Liver (tissue), 9 donors: Measurements from ENCODE around the gene BRD9. TPM values are rescaled to one million over a fixed set of nuclear protein-coding genes. Genes with fewer than 3 reads are reported as not detected.

Experiments used
- DNase-seq: peaks from one replicate; pipeline ENCODE4 v3.0.0-alpha.2; 2017; ENCODE audit warnings: low spot score
- H3K27ac ChIP-seq, 2 donors: one replicate each; pipeline ENCODE4 v1.7.0; 2013; ENCODE audit warnings: inconsistent platforms in 2 of 2, low read length in 2 of 2, control low read depth in 1 of 2, low read depth in 1 of 2, mild to moderate bottlenecking in 1 of 2
- H3K27me3 ChIP-seq, 4 donors: one replicate each; pipeline versions ENCODE4 v1.6.1 to v1.7.0; 2013; ENCODE audit warnings: low read length in 3 of 4, inconsistent platforms in 1 of 4, mild to moderate bottlenecking in 1 of 4, moderate library complexity in 1 of 4; ENCODE audit not compliant: control insufficient read depth in 4 of 4, insufficient read depth in 4 of 4
- H3K36me3 ChIP-seq, 4 donors: one replicate each; pipeline versions ENCODE4 v1.6.1 to v1.7.0; 2013; ENCODE audit warnings: low read length in 3 of 4, mild to moderate bottlenecking in 3 of 4, low read depth in 1 of 4, moderate library complexity in 1 of 4; ENCODE audit not compliant: control insufficient read depth in 4 of 4, insufficient read depth in 3 of 4
- H3K4me1 ChIP-seq, 4 donors: one replicate each; pipeline versions ENCODE4 v1.6.1 to v1.7.0; 2013; ENCODE audit warnings: low read length in 3 of 4, mild to moderate bottlenecking in 3 of 4, moderate library complexity in 1 of 4; ENCODE audit not compliant: control insufficient read depth in 4 of 4, insufficient read depth in 4 of 4
- H3K4me3 ChIP-seq, 3 donors: one replicate each; pipeline versions ENCODE4 v1.6.1 to v1.7.0; 2013; ENCODE audit warnings: low read length in 3 of 3, control low read depth in 1 of 3, low read depth in 1 of 3, mild to moderate bottlenecking in 1 of 3
- H3K9ac ChIP-seq, 2 donors: one replicate each; pipeline ENCODE4 v1.7.0; 2013; ENCODE audit warnings: low read length in 2 of 2, mild to moderate bottlenecking in 2 of 2, moderate library complexity in 2 of 2, control low read depth in 1 of 2, low read depth in 1 of 2
- H3K9me3 ChIP-seq, 4 donors: one replicate each; pipeline versions ENCODE4 v1.6.1 to v1.7.0; 2013; ENCODE audit warnings: low read length in 3 of 4; ENCODE audit not compliant: control insufficient read depth in 4 of 4
- CTCF ChIP-seq: fragments of 150-350 bp; IDR thresholded peaks from 2 replicates; pipeline ENCODE4 v1.5.1; 2017; ENCODE audit warnings: improper control_type of control experiment, low read depth, low read length; ENCODE audit not compliant: missing input control
- EGR1 ChIP-seq, 2 donors: IDR thresholded peaks; 2 replicates each; pipeline ENCODE4 v1.6.1; 2016 to 2018; ENCODE audit warnings: antibody characterized with exemption in 2 of 2, low read depth in 2 of 2
- FOXA1 ChIP-seq: IDR thresholded peaks from 2 replicates; pipeline ENCODE4 v1.6.1; 2016; ENCODE audit warnings: antibody characterized with exemption
- FOXA2 ChIP-seq: IDR thresholded peaks from 2 replicates; pipeline ENCODE4 v1.6.1; 2016; ENCODE audit warnings: antibody characterized with exemption
- GABPA ChIP-seq, 2 donors: IDR thresholded peaks in 1 of 2; conservative IDR thresholded peaks in 1 of 2; 2 replicates each; pipeline ENCODE4 v1.6.1; 2016; ENCODE audit warnings: antibody characterized with exemption in 2 of 2, mild to moderate bottlenecking in 1 of 2, moderate library complexity in 1 of 2
- HNF4G ChIP-seq: IDR thresholded peaks from 2 replicates; pipeline ENCODE4 v1.6.1; 2016; ENCODE audit warnings: antibody characterized with exemption
- MAX ChIP-seq: IDR thresholded peaks from 2 replicates; pipeline ENCODE4 v1.6.1; 2016; ENCODE audit warnings: antibody characterized with exemption
- NR2F2 ChIP-seq: IDR thresholded peaks from 2 replicates; pipeline ENCODE4 v1.6.1; 2016; ENCODE audit warnings: antibody characterized with exemption
- RXRA ChIP-seq, 2 donors: IDR thresholded peaks; 2 replicates each; pipeline ENCODE4 v1.6.1; 2017 to 2018; ENCODE audit warnings: antibody characterized with exemption in 2 of 2, mild to moderate bottlenecking in 1 of 2
- SP1 ChIP-seq: IDR thresholded peaks from 2 replicates; pipeline ENCODE4 v1.6.1; 2018; ENCODE audit warnings: antibody characterized with exemption, mild to moderate bottlenecking
- TAF1 ChIP-seq: conservative IDR thresholded peaks from 2 replicates; pipeline ENCODE4 v1.6.1; 2016; ENCODE audit warnings: antibody characterized with exemption, mild to moderate bottlenecking
- YY1 ChIP-seq: IDR thresholded peaks from 2 replicates; pipeline ENCODE4 v1.6.1; 2016; ENCODE audit warnings: antibody characterized with exemption, mild to moderate bottlenecking
- WGBS: extraction: QIAGEN DNeasy Blood & Tissue Kit; methylation state at CpG from one replicate; pipeline ENCODE4 v1.1.7; 2013; 5-methylcytosine and 5-hydroxymethylcytosine counted together
- polyA plus RNA-seq, 2 donors: library from polyadenylated mRNA; stranded (reverse) in 1 of 2; unstranded in 1 of 2; fragments of 200-250 nt in 1 of 2; fragments of >200 nt in 1 of 2; fragmentation: Nextera tagmentation in 1 of 2; extraction: Ambion mirVana in 1 of 2; gene quantifications; one replicate each; pipeline versions ENCODE4 v1.2.1 to v1.2.3, GENCODE V29; 2013 to 2015
- total RNA-seq, 2 donors: library from RNA; depleted of rRNA; stranded (reverse); fragments of >200 nt; gene quantifications; one replicate each; pipeline ENCODE4 v1.2.3, GENCODE V29; 2014
- TF ChIP-seq, protein P1 (sequence below): IDR thresholded peaks from 2 replicates; pipeline ENCODE4 v1.6.1; 2016; ENCODE audit warnings: antibody characterized with exemption, mild to moderate bottlenecking
- donor health status: healthy.
- donor health status: healthy.
- donor health status: healthy.
- donor health status: healthy.
- donor health status: healthy.

The BRD9 gene
- total and polyA plus RNA-seq, 4 donors, result 7.0 to 17.7 (median 9.5) TPM

DNA sequence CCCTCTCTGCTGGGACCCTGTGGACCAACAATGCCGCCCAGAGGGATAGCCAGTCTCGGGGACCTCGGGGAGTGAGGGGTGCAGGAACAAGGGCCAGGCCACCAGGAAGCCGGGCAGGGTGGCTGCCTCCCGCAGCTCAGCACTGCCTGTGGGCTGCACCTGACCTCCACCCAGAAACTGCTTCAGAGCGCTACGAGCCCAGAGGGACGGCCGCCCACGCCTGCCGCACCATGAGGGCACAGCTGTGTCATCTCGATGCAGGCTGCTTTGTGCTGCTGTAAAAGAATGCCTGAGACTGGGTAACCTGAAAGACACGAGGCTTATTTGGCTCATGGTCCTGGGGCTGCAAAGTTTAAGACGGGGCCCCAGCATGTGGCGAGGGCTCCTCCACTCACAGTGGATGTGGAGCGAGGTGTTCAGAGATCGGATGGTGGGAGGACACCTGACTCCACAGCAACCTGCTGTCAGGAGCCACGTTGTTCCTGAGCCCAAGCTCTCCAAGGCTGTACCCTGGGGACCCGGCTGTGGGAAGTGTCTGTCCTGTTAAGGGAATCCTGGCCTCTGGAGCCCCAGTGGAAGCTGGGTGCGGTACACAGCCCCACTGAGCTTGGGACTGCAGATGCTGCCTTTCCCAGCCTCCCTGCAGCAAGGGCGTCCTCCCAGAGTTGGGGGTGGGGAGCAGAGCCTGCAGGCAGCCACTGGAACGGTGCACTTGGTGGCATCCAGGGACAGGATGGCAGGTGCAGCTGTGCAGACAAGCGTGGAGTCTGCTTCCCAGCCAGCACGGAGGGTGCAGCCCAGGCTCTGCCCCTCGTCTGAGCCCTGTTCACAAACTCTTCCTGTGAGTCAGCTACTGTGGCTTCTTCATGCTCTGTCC is 30.0 kb downstream of the BRD9 start:
- Histone ChIP-seq H3K27ac (no peak overlapping the region), H3K9me3 (no peaks in the 10 kb centered on the region), H3K4me1 (peaks cover 0 to 2% (median 0%) of the 10 kb centered on the region in 4 donors), H3K36me3 (peaks cover 4 to 38% (median 11%) of the 10 kb centered on the region in 4 donors), H3K4me3 (no peak overlapping the region), H3K27me3 (no peaks in the 10 kb centered on the region), H3K9ac (no peak overlapping the region)
- WGBS, result 94% methylated on average over 25 of the region's 25 CpGs
- DNase-seq, result no peak
- TF ChIP-seq FOXA1, result no peak
- no peak for TF ChIP-seq RXRA (IDR thresholded peaks at IDR 0.05)
- no peak for TF ChIP-seq TAF1
- TF ChIP-seq EGR1 (IDR thresholded peaks at IDR 0.05; ENCODE audit: low read depth in 2 of 2), result no peak
- no peak for TF ChIP-seq GABPA (IDR thresholded peaks at IDR 0.05 in 1 of 2, conservative IDR thresholded peaks at IDR 0.05 in 1 of 2)
- no peak for TF ChIP-seq FOXA2
- TF ChIP-seq CTCF, result no peak
- no peak for TF ChIP-seq MAX
- no peak for TF ChIP-seq YY1
- no peak for TF ChIP-seq NR2F2
- no peak for TF ChIP-seq SP1
- TF ChIP-seq, protein P1, sequence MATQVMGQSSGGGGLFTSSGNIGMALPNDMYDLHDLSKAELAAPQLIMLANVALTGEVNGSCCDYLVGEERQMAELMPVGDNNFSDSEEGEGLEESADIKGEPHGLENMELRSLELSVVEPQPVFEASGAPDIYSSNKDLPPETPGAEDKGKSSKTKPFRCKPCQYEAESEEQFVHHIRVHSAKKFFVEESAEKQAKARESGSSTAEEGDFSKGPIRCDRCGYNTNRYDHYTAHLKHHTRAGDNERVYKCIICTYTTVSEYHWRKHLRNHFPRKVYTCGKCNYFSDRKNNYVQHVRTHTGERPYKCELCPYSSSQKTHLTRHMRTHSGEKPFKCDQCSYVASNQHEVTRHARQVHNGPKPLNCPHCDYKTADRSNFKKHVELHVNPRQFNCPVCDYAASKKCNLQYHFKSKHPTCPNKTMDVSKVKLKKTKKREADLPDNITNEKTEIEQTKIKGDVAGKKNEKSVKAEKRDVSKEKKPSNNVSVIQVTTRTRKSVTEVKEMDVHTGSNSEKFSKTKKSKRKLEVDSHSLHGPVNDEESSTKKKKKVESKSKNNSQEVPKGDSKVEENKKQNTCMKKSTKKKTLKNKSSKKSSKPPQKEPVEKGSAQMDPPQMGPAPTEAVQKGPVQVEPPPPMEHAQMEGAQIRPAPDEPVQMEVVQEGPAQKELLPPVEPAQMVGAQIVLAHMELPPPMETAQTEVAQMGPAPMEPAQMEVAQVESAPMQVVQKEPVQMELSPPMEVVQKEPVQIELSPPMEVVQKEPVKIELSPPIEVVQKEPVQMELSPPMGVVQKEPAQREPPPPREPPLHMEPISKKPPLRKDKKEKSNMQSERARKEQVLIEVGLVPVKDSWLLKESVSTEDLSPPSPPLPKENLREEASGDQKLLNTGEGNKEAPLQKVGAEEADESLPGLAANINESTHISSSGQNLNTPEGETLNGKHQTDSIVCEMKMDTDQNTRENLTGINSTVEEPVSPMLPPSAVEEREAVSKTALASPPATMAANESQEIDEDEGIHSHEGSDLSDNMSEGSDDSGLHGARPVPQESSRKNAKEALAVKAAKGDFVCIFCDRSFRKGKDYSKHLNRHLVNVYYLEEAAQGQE, result no peak

DNA sequence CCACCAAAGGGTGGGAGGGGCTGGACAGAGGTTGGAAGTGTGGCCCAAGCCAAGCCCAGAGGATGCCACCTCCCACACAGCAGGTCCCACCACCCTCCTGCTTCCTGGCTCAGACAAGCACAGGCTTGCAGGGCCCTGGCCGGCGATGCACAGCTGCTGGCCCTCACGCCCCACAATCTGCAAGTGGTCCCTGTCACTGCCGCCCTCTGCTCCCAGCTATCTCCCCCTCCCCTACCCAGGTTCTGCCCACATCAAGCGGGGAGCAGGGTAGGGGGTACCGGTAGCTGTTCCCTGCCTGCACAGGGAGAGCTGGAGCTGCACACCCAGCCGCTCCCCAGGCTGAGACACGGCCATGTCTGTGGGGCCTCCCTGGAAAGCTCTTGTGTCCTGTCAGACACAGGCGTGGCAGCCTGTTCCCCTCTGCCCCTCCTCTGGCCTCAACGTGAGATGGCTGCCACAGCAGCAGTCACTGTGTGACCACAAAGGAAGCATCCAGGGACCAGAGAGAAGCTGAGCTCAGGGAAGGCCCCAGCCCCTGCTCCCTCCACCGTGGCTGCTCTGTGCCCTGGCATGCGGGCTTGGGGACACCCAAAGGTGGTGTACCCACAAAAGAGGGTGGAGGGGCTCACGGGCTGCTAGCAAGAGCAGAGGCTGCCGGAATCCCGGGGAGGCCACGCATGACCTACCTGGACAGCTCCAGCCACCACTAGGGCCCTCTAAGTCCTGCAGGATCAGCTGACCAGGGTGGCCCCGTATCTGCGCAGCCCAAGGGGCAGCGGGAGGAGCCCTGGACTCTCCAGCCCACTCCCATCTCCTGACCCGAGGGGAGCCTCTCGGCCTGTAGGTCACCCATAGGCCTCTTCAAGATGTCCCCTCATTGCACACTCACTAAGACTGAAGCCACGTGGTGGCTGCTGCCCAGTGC is 30.9 kb downstream of the BRD9 start:
- TF ChIP-seq NR2F2 (no peak), FOXA1 (no peak), GABPA (IDR thresholded peaks at IDR 0.05 in 1 of 2, conservative IDR thresholded peaks at IDR 0.05 in 1 of 2) (no peak), MAX (no peak), TAF1 (no peak), SP1 (no peak), HNF4G (no peak), YY1 (no peak)
- TF ChIP-seq, protein P1, result no peak
- DNase-seq, result no peak
- H3K36me3 ChIP-seq, result peaks cover 4 to 30% (median 10%) of the 10 kb centered on the region in 4 donors
- peaks cover 0 to 2% (median 0%) of the 10 kb centered on the region in 4 donors for H3K4me1 ChIP-seq
- no peaks in the 10 kb centered on the region for H3K9me3 ChIP-seq
- H3K27me3 ChIP-seq, result no peaks in the 10 kb centered on the region
- 90% methylated on average over 22 of the region's 22 CpGs for WGBS
- H3K27ac ChIP-seq, result no peak overlapping the region
- no peak overlapping the region for H3K4me3 ChIP-seq
- no peak overlapping the region for H3K9ac ChIP-seq
